HG02798 (cell line): Measurements from ENCODE around the gene MBP.

Source experiments
- ATAC-seq: cut with Tn5 transposase; IDR thresholded peaks from one replicate; pipeline ENCODE4 v1.9.1; 2021; ENCODE audit warnings: mild to moderate bottlenecking; ENCODE audit not compliant: unreplicated experiment, poor library complexity

The MBP gene

GRCh38 chr18:77055429-77056300 is 76.9 kb downstream of the MBP start:
- ATAC-seq, result no peak

GRCh38 chr18:77054606-77055428 is 77.8 kb downstream of the MBP start:
- peak; percentile 88 for ATAC-seq

- no peak for ATAC-seq
These were observed 78.3 kb downstream of the MBP start for GRCh38 chr18:77054288-77054605.

GRCh38 chr18:77053616-77054287 is 78.8 kb downstream of the MBP start:
- ATAC-seq, result no peak

- ATAC-seq, result peak; percentile 29
These were observed 79.6 kb downstream of the MBP start for GRCh38 chr18:77052983-77053309.

- ATAC-seq, result no peak
These were observed 80.1 kb downstream of the MBP start for GRCh38 chr18:77052297-77052982.

- ATAC-seq, result no peak
These were observed 80.8 kb downstream of the MBP start for GRCh38 chr18:77051581-77052296.

- ATAC-seq, result no peak
These were observed 82.6 kb downstream of the MBP start for GRCh38 chr18:77049938-77050337.

- ATAC-seq, result no peak
These were observed 84.7 kb downstream of the MBP start for GRCh38 chr18:77047803-77048419.

GRCh38 chr18:77046994-77047393 is 85.6 kb downstream of the MBP start:
- no peak for ATAC-seq

GRCh38 chr18:77046409-77046808 is 86.2 kb downstream of the MBP start:
- ATAC-seq, result no peak

- no peak for ATAC-seq
These were observed 86.9 kb downstream of the MBP start for GRCh38 chr18:77045677-77046076.

GRCh38 chr18:77044866-77045664 is 87.5 kb downstream of the MBP start:
- peak; percentile 66 for ATAC-seq

GRCh38 chr18:77043541-77044280 is 88.9 kb downstream of the MBP start:
- ATAC-seq, result no peak

- ATAC-seq, result no peak
These were observed 90.0 kb downstream of the MBP start for GRCh38 chr18:77042583-77042982.

GRCh38 chr18:77039196-77040130 is 93.1 kb downstream of the MBP start:
- ATAC-seq, result no peak
